Stimulated activated CD8-positive, alpha-beta memory T cell treated with anti-CD3 and anti-CD28 coated beads, Interleukin-2, amount 100 ng/mL, for 48 hours (primary cell): Measurements from ENCODE around the gene ITPKB.

Source experiments
- DNase-seq, 2 donors: peaks; one replicate each; pipeline ENCODE4 v3.0.0-alpha.2; 2020; ENCODE audit warnings: low read depth in 2 of 2

ITPKB gene

DNA sequence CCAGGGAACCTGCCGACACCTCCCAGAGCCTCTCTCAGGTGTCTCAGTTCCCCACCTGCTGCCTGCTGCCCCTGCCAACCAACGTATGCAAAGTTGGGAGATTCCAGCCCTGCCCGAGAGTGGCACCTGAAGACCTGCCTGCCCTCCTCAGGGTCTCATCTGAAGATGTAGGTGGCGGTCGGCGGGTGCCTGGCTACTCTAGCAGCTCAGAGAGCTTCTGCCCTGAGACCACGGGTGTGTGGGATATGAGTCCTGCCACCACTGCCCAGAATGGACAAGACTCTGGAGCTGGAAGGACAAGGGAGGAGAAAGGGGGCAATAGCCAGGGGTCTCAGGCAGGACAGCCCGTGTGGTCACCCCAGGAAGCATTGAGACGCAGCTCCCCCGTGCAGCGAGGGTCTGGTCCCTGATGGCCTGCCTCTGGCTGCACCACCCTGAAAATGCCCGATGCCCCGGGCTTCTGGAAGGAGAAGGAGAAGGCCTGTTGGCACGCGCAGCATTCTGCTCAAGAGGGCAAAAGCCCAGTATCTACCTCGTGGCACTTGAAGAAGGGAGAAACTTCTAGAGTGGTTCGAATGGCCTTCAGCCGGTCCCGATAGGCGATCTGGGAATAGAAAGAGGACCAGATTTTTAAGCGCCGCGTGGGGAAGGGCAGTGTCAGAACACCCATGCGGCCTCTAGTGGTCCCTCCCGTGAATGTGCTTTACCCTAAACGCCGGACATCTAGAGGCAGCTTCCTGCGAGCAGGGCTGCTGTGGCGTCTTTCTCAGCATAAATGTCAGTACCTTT is 101.7 kb downstream of the ITPKB start:
- DNase-seq: no peak

DNA sequence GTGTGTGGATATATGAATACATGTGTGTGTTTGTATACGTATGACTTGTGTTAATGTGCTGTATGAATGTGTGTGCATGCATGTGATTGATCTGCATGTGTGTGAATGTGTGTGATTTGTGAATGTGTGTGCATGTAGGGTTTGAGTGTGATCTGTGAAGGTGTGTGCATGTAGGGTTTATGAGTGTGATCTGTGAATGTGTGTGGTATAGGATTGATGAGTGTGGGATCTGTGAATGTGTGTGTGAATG is 102.3 kb downstream of the ITPKB start:
- DNase-seq: no peak

DNA sequence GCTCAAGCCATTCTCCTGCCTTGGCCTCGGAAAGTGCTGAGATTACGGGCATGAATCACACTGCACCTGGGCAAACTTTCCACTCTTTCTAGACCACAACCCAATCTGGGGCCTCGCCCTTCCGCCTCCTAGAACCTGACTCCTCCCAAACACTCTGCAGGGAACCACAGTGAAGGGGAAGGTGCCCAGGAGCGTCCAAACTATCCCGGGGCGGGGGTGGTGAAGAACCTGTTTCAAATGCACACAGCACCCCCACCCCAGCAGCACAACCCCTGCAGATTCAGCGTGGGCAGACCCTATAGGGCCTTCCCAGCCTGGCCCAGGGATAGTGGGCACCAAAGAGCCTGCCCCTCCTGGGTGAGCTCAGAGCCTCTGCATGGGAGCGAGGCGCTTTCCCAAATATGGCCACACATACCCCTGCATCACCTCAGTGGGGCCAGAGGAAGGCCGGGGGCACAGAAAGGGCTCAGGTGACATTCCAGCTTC is 103.6 kb downstream of the ITPKB start:
- DNase-seq: peak in 1 of 2 donors; percentile 46

DNA sequence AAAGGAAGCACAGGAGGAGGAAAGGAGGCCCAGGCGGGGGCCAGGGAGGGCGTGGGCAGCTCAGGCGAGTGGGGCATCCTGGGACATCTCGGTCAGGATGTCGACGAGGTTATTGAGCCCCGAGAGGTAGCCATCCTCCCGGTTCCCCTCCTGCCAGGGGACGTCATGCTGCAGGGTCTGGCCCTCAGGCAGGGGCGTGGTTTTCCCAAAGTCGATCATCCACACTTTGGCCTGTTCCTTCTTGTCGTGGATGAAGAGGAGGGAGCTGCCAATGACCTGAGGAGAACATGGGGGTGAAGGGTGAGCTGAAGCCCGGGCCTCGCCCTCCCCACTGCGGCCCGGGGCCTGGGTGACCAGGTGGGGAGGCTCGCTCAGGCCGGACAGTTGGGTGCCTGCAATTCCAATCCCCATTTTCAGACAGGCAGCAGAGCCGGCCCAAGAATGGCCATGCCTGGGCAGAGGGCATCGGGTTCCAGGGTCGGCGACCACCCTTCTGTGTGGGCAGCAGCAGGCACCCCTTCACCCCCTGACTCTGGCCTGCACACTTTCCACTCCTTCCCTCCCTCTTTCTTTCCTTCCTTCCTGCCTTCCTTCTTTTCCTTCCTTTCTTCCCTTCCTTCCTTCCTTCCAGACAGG is 104.4 kb downstream of the ITPKB start:
- no peak for DNase-seq

DNA sequence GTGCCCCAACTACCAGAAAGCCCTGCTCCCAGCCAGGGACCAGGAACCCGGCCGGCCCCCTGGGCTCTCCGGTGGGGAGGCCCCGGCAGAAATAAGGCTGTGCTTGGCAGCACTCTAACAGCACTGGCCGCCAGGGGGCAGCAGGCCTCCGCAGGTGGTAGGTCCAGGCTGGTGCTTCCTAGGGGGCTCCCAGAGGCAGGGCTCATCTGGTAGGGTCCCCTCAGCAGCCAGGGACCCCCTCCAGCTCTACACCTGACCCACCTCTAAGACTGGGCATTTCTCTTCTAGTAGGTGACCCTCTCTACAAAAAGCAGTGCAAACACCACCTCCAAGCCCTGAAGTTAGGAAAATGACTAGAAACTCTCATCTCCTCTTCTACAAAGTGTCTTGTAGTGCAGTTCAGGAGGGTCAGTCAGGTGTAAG is 104.9 kb downstream of the ITPKB start:
- DNase-seq: peak; percentile 79

DNA sequence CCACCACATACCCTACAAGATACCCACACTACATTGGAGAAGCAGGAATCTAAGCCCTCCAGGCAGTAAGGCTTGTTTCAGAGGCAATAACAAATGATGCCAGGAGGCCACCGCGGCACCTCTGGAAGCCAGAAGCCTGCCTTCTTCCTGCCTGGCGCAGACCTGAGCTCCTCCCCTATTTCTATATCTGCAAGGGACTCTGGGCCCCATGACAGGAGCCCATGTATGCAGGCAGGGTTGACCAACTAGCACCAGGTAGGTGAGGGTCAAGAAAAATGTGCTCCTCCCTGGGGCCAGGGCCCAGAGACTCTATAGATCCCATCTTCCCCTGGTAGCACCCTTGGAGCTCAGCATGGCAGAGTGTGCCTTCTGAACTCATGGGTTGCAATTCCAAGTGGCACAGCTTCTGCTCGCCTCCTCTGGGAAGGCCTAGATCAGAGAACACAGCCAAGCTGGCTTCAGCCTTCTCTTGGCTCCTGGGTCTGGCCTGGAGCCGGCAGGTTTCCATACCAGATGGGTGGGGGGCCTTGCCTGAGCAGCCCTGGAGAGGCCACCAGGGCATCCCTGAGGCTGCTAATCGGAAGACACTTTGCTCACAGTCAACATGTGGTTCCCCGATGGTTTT is 105.4 kb downstream of the ITPKB start:
- DNase-seq: no peak

DNA sequence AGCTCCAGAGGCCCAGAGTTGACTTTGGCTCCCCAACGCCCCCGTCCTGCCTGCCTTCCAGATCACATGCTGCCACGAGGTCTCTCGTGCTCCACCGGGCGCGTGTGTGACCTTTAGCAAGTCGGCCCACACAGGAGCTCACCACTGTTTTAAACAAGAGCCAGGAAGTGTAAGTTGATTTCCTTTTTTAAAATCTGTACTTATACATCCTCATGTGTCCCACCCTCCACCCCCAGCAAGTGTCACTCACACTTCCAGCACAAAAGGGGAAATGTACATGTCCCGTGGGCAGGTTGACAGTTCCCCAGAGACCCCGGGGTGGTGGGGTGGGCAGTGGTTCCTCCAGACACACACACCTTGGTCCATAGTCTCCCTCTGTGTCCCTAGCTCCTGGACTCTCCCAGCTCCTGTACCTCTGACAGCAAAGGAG is 106.1 kb downstream of the ITPKB start:
- no peak for DNase-seq

DNA sequence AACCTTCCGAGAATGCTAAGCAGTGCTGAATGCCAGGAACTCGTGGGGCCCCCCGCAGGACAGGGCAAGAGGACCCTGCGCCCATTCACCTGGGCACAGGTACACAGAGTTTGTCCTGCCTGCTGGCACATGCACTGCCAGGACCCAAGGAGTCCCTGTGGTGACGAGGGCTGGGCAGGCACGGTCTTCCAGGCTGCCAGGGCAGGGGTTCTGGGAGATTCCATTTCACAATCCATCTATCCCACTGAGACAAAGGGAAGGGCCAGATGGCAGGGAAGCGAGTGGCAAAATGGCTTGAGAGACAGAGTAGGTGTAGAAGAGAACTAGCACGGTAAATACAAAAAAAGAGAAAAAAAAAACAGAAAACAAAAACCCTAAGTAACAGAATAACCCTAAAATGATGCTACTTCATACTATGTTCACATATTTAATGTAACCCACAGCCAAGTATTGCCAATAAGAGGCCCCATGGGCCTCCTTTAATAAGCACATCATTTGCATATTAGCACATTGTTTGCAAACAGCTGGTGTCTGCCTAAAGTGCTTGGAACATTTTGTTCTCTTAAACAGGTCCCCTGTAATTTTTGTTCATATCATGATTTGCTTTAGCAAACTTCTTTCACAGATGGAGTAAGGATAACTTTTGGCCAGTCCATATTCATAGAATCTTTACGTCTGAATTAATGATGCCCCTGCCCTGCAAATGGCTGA is 106.8 kb downstream of the ITPKB start:
- DNase-seq: no peak

DNA sequence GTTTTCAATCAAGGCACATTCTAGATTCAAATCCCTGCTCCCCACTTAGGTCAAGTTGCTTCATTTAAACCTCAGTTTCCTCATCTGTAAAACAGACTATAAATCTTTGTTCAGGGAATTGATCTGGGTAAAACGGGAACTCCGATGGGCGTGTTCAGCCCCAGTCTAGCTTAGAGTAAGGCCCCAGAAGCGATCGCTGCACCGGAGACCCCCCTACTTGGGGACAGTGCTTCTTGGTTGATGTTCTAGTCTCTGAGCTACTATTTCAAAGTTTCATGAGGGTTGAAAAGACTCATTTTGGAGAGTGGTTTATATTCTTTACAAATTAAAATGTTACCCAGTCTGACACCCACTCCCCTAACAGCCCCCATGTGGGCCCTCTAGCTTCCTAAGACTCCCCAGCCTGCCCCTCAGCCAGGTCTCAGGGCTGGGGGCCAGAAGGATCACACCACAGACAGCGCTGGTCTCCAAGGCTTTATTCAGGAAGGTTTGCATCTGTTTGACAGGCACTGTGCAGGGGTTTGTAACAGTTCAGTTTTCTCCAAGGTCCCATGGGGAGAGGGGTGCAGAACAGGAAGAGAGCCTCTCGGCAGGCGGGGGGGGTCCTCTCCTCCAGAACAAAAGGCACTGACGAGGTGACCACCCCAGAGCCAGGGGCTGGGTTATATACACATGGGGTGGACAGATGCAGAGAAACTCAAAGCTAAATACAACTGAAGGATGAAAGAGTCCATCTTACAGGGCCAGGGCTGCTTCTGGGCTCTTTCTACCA is 107.7 kb downstream of the ITPKB start:
- no peak for DNase-seq

DNA sequence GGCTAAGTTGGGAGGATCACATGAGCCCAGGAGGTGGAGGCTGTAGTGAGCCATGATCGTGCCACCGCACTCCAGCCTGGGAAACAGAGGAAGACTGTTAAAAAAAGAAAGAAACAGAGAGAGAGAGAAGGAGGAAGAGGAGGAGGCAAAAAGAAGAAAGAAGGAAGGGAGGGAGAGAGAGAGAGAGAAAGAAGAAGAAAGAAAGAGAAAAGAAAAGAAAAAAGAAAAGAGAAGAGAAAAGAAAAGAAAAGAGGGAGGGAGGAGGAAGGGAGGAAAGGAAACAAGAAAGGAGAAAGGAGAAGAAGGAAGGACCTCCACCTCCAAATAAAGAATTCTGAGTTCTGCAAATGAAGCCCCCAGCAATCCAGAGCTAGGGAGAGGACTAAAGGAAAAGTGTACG is 108.5 kb downstream of the ITPKB start:
- no peak for DNase-seq

DNA sequence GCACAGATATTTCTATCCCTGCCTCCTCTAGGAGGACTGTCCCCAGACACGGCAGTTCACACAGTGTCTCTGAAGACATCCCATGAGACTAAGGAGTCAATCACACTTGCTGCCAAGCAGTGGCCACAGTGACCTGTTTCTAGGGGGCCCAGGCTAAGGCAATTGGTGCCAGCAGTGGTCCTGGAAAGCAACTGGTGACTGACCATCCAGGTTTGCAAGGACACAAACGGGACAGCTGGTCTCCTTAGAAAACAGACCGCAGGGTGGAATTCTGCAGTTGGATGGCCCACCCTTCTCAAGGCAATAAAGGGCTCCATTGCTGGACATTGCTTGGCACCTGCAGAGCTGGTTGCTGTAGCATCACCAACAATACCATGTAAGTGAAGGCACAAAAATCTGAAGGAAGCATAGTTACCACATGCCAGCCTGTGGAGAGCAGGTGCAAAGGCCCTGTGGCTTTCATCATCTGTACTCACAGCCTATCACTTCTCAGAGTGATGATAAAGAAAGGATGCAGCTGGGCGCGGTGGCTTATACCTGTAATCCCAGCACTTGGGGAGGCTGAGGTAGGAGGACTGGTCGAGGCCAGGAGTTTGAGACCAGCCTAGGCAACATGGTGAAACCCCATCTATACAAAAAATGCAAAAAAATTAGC is 109.1 kb downstream of the ITPKB start:
- no peak for DNase-seq

DNA sequence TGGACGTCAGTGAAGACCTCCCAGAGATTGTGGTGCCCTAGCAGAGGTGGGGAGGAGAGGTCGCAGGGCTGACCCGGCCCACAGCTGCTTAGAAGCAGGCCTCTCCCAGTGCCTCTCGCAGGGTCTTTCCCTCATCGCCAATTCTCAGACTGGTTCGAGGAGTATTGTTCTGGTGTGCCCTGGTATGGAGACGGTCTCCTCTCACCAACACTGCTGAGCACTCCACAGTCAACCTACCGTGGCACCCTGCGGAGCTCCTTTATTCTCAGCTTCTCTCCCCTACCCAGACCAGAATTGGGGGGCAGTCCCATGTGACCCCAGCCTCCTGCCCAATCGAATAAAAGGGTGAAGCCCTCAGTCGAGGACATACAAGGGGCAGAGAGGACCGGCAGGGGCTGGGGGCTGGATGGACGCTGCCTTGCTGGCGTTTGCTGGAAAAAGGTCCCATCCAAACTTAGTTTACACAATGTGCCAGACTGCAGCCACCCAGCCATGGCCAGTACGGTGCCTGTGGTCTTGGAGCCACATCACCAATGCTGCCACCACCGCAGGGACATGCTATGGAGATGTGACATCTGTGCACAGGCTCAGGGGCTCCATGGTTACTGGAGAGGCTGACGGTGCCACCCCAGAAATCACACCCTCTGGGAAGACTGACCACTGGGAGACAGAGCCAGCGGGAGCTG is 109.7 kb downstream of the ITPKB start:
- no peak for DNase-seq

DNA sequence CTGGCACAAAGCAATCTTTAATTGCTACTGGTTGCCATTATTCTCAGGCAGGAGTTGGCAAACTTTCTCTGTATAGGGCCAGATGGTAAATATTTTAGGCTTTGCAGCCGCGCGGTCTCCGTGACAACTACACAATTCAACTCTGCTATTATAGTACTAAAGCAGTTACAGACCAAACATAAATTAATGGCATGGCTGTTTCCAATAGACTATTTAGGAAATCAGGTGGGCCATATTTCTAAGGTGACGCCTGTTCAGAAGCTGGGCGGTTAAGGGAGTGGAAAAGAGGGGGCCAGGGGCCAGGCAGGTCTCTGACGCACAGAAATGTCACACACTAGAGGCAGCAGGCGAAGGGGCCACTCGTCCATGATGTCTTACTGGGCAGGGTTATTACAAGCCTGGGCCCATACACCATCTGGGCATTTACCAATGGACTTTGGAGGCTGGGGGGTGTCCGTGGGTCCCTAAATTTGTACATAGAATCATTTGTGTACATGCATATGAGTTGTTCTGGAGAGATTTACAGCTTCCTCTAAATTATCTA is 110.4 kb downstream of the ITPKB start:
- no peak for DNase-seq

DNA sequence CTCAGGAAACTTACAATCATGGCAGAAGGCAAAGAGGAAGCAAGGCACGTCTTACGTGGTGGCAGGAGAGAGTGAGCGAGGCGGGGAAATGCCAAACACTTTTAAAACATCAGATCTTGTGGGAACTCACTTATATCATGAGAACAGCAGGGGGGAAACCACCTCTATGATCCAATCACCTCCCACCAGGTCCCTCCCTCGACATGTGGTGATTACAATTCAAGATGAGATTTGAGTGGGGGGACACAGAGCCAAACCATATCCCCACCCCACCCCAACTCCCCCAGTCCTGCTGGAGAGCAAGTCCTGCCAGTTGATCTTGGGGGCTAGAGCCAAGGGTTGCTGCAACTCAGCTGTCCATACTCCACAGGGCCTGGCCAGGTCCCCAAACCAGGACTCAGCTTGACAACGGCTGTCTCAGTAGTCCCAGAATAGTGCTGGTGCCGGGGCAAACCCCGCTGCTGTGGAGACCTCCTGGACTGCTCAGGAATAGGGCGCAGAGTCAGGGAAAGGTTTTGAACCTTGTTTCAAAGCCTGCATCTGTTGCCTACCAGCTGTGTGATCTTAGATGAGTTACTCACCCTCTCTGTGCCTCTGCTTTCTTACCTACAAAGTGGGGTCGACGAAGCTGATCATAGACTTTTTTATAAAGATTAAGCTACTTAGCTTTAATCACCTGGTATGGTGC is 111.0 kb downstream of the ITPKB start:
- no peak for DNase-seq

DNA sequence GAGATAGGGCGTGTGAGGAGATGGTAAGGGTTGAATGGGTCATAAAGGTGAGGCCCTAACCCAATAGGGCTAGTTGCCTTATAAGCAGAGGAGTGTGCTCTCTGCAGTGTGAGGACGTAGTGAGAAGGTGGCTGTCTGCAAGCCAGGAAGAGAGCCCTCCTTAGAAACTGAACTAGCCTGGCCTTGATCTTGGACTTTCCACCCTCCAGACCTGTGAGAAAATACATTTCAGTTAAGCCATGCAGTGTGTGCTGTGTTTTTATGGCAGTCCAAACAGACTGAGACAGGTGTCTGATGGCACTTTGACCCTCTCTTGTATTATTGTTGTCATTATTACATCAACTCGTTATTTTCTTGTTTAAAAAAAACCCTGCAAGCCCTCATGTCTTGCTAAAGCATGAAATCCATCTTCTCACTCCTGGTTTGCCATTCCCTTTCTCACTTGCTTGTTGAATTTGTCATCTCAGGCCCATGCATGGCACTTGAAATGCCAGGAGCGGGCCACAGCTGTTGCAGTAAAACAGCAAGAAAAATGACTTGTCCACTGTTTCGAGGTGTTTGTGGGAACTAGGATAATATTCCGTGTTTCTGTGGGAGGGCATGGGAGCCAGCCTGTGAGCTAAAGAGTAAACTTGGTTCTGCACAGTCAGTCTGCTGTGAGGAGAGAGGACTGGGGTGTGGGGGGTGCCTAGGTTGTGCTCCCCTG is 111.9 kb downstream of the ITPKB start:
- no peak for DNase-seq

DNA sequence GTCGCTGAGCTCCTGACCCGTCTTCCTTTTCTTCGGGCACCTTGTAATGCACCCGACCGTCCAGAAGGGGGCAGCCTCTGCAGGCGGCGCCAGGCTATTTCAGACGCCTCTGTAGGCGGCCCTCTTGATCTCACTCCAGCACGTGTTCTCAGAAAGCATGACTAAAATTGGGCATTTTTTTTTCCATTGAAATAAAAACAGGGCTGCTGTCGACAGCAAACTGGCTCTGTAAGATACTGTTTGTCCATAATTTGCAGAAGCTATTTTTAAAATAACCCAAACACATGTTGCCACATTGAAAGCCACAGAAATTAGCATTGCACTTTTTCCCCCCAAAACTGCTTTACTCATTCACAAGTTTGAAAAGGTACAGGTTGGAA is 112.5 kb downstream of the ITPKB start:
- DNase-seq: peak; percentile 64 to 77

DNA sequence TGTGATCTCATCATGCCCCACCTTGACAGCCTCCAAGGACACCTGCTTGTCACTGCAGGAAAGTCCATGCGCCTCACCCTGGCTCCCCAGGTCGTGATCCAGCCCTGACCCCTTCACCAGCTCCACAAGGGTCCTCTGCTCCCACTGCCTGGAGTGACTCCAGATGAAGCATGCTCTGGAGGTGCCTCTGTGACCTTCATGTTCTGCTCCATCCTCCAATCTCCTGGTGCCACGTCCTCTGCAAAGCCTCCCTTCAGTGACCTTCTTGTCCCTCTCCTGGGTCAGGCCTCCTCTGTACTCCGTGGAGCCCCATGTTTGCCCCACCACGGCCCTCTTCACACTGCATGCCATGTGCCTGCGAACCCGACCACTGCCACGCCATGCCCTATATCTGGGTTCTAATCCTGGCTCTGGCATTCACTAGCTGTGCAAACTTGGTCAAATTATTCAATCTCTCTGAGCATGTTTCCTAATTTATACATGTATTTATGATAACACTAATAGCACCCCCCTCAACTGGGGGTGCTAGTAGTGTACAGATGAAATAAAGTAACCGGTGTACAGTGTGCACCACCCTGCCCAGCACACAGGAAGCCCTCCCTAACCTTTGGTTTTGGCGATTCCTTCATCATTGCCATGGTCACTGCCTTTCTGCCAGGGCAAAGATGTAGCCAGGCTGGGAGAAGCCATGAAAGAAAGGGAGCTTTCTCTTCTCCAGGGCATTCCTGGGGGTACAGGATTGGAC is 113.1 kb downstream of the ITPKB start:
- DNase-seq: no peak

DNA sequence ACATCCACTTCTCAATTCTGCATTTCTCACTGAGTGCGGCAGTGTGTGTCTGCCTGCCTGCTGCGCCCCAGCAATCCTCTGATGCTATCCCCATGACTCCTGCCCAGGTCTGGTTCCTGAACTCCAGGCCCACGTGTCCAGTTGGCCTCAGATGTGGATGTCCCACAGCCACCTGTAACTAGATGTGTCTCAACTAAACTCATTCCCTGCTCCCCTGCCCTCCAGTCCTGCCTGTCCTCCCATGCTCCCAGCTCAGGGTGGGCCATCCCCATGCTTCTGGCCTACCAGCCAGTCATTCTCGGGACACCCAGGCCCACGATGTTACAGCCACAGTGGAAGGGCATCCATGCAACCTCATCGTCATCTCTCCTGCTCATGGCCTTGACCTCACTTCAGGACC is 113.8 kb downstream of the ITPKB start:
- no peak for DNase-seq
